SK-N-MC (cell line): ENCODE measurements around the gene SPHK1.

Source experiments
- EZH2 ChIP-seq: fragments of 200-600 bp; sonication (generic); IDR thresholded peaks from one replicate; pipeline ENCODE4 v1.6.1; 2017; ENCODE audit warnings: antibody characterized with exemption
- POLR2AphosphoS5 ChIP-seq: IDR thresholded peaks from 2 replicates; pipeline ENCODE4 v1.6.1; 2012; ENCODE audit warnings: mild to moderate bottlenecking, low read depth, low read length, borderline replicate concordance

- TF ChIP-seq POLR2AphosphoS5 (no peak), EZH2 (no peak)
Measured at GRCh38 chr17:76397687-76398522, 13.5 kb downstream of the SPHK1 start.
